Endothelial cell of umbilical vein (primary cell): Measurements from ENCODE around the gene TTLL12. TPM values are rescaled to one million over a fixed set of nuclear protein-coding genes. Genes with fewer than 3 reads are reported as not detected.

ENCODE experiments used
- BruUV-seq: library from RNA; stranded (reverse); fragments of 400-500 nt; replicated peaks from 2 replicates; lab custom pipeline; 2021; lab: Mats Ljungman, UMichigan
- CTCF ChIA-PET: fragments of 300-600, 350-600 bp; sonication (Branson Sonifier 250); formaldehyde crosslinking; loops from one replicate; lab custom pipeline; 2021; ENCODE audit warnings: antibody characterized with exemption, inconsistent platforms; lab: Charles Lee
- POLR2A ChIA-PET: fragments of 300-600, 350-600 bp; sonication (Branson Sonifier 250); formaldehyde crosslinking; loops from one replicate; lab custom pipeline; 2021; ENCODE audit warnings: antibody characterized with exemption, inconsistent platforms; lab: Charles Lee
- DNase-seq: peaks from one replicate; pipeline ENCODE4 v3.0.0-alpha.2; 2011; ENCODE audit warnings: low read depth, low spot score
- FAIRE-seq: peaks from 2 replicates; lab custom pipeline; 2011; peaks lifted over from hg19 to GRCh38; lab: Jason Lieb, UNC
- H2AFZ ChIP-seq: 2 replicates; pipeline ENCODE4 v1.6.0; 2012; ENCODE audit warnings: low read depth, low read length, control low read depth, inconsistent platforms
- H3K27ac ChIP-seq: 2 replicates; pipeline ENCODE4 v1.5.1; 2011; ENCODE audit warnings: low read depth, mild to moderate bottlenecking, control low read depth, low read length, moderate library complexity; ENCODE audit not compliant: insufficient read depth
- H3K27me3 ChIP-seq, 2 experiments: 2 replicates each; pipeline versions ENCODE4 v1.6.0 to v1.6.1; 2011; ENCODE audit warnings: low read length in 2 of 2, mixed read lengths in 1 of 2; ENCODE audit not compliant: control insufficient read depth in 2 of 2, insufficient read depth in 2 of 2
- H3K36me3 ChIP-seq, 2 experiments: 2 replicates in 1 of 2; 3 replicates in 1 of 2; pipeline ENCODE4 v1.5.1; 2011; ENCODE audit warnings: low read length in 2 of 2, mild to moderate bottlenecking in 1 of 2, moderate library complexity in 1 of 2; ENCODE audit not compliant: control insufficient read depth in 2 of 2, insufficient read depth in 2 of 2; ENCODE audit errors: extremely low read depth in 1 of 2
- H3K4me1 ChIP-seq: 3 replicates; pipeline ENCODE4 v1.5.1; 2011; ENCODE audit warnings: mild to moderate bottlenecking, low read length; ENCODE audit not compliant: control insufficient read depth, insufficient read depth; ENCODE audit errors: extremely low read depth
- H3K4me2 ChIP-seq: 2 replicates; pipeline ENCODE4 v1.6.1; 2011; ENCODE audit warnings: low read length, control low read depth, mixed read lengths; ENCODE audit not compliant: insufficient read depth
- H3K4me3 ChIP-seq, 3 experiments: fragments of 200-600 bp in 1 of 3; sonication (generic), shearing (Covaris generic) in 1 of 3; replicated peaks in 1 of 3; 2 replicates each; pipeline ENCODE4 v1.5.1; 2011 to 2016; ENCODE audit warnings: control low read depth in 3 of 3, low read length in 3 of 3, mild to moderate bottlenecking in 2 of 3, inconsistent platforms in 1 of 3, low read depth in 1 of 3, moderate library complexity in 1 of 3; ENCODE audit not compliant: insufficient read depth in 1 of 3
- H3K79me2 ChIP-seq: 2 replicates; pipeline ENCODE4 v1.6.0; 2012; ENCODE audit warnings: low read length, inconsistent platforms; ENCODE audit not compliant: control insufficient read depth, insufficient read depth
- H3K9ac ChIP-seq: replicated peaks from 2 replicates; pipeline ENCODE3; 2011; ENCODE audit warnings: low read length, control low read depth; ENCODE audit not compliant: insufficient read depth; ENCODE audit errors: extremely low read depth
- H3K9me1 ChIP-seq: replicated peaks from 3 replicates; pipeline ENCODE4 v1.6.0; 2011; ENCODE audit warnings: mild to moderate bottlenecking, low read length; ENCODE audit not compliant: control insufficient read depth, insufficient read depth; ENCODE audit errors: extremely low read depth
- H3K9me3 ChIP-seq: replicated peaks from 2 replicates; pipeline ENCODE4 v1.5.1; 2012; ENCODE audit warnings: low read length, inconsistent platforms; ENCODE audit not compliant: control insufficient read depth, insufficient read depth
- H4K20me1 ChIP-seq: replicated peaks from 2 replicates; pipeline ENCODE3; 2011; ENCODE audit warnings: mild to moderate bottlenecking, low read length; ENCODE audit not compliant: control insufficient read depth, insufficient read depth; ENCODE audit errors: extremely low read depth
- CTCF ChIP-seq, 2 donors: IDR thresholded peaks; 1 replicate in 1 of 2; 2 replicates in 1 of 2; pipeline ENCODE4 v1.5.1; 2011; ENCODE audit warnings: low read length in 2 of 2, mild to moderate bottlenecking in 2 of 2, moderate library complexity in 2 of 2, control low read depth in 1 of 2, inconsistent platforms in 1 of 2, low read depth in 1 of 2; ENCODE audit not compliant: insufficient read depth in 1 of 2; ENCODE audit errors: extremely low read depth in 1 of 2
- EZH2 ChIP-seq: IDR thresholded peaks from 2 replicates; pipeline ENCODE4 v1.6.1; 2012; ENCODE audit warnings: borderline replicate concordance, low read depth, mild to moderate bottlenecking, moderate library complexity, low read length, inconsistent platforms; ENCODE audit not compliant: severe bottlenecking
- FOS ChIP-seq: IDR thresholded peaks from 2 replicates; pipeline ENCODE4 v1.6.1; 2011; ENCODE audit warnings: mild to moderate bottlenecking, low read length, moderate library complexity, borderline replicate concordance; ENCODE audit not compliant: insufficient read depth
- GATA2 ChIP-seq: IDR thresholded peaks from 2 replicates; pipeline ENCODE4 v1.7.0; 2011; ENCODE audit warnings: low read depth, mild to moderate bottlenecking, moderate library complexity, mixed read lengths, low read length; ENCODE audit not compliant: insufficient read length, insufficient read depth
- JUN ChIP-seq: IDR thresholded peaks from 2 replicates; pipeline ENCODE4 v1.6.1; 2011; ENCODE audit warnings: borderline replicate concordance, low read depth; ENCODE audit not compliant: insufficient read length, insufficient read depth
- MAX ChIP-seq: IDR thresholded peaks from 2 replicates; pipeline ENCODE4 v1.6.1; 2011; ENCODE audit not compliant: insufficient read depth, insufficient read length
- MYC ChIP-seq: IDR thresholded peaks from one replicate; pipeline ENCODE4 v1.6.1; 2011; ENCODE audit warnings: mild to moderate bottlenecking, low read depth, low read length
- POLR2A ChIP-seq: IDR thresholded peaks from 2 replicates; pipeline ENCODE4 v1.6.1; 2012; ENCODE audit warnings: low read depth, mild to moderate bottlenecking, control low read depth, low read length
- POLR2AphosphoS5 ChIP-seq: IDR thresholded peaks from 2 replicates; pipeline ENCODE4 v1.6.1; 2012; ENCODE audit warnings: low read depth, mild to moderate bottlenecking, control low read depth, low read length, moderate library complexity; ENCODE audit not compliant: insufficient read depth
- dilution Hi-C: fragments of 300-500 bp; cut with MboI; formaldehyde crosslinking; loops from one replicate; pipeline ENCODE4 v1.15.0; 2019; ENCODE audit warnings: low sequenced_read_pairs; ENCODE audit not compliant: extremely low pct_ligation_motif_present
- intact Hi-C: fragments of 100-400 bp; cut with micrococcal nuclease; formaldehyde crosslinking; loops from one replicate; pipeline ENCODE4 v1.10.0; 2022
- polyA plus RNA-seq, 4 experiments: library from polyadenylated mRNA; depleted of rRNA in 3 of 4; stranded (reverse) in 3 of 4; unstranded in 1 of 4; fragments of >200 nt; gene quantifications; 2 replicates each; pipeline versions ENCODE4 v1.2.1 to v1.2.3, GENCODE V29; 2011 to 2012; ENCODE audit warnings: missing spikeins in 1 of 4
- total RNA-seq: library from RNA; stranded (reverse); gene quantifications from 2 replicates; pipeline ENCODE4 v1.2.3, GENCODE V29; 2021

TTLL12 gene
- total and polyA plus RNA-seq, 2 donors (not counting 3 experiments of a cell fraction or from before 2014, with no cell fraction given), result 26.2 to 36.5 TPM

GRCh38 chr22:43128116-43128515 lies 58.8 kb downstream of the TTLL12 start:
- no peak overlapping the region for H3K27ac ChIP-seq
- H3K9me1 ChIP-seq, result no peaks in the 10 kb centered on the region
- ChIA-PET POLR2A (interaction anchor here (0.6 kb wide), 1 partner anchor 50 kb away, joined by 5 read pairs; no protein-coding TSS in a partner anchor), CTCF (no interaction called here)
- no peak for FAIRE-seq
- no peaks in the 10 kb centered on the region for H3K9me3 ChIP-seq
- BruUV-seq, result no TSS peak
- intact Hi-C loops, result no loop called here
- H4K20me1 ChIP-seq, result no peaks in the 10 kb centered on the region
- no peak for DNase-seq
- H3K79me2 ChIP-seq, result no peaks in the 10 kb centered on the region
- no peak overlapping the region for H3K4me3 ChIP-seq
- peaks cover 6% of the 10 kb centered on the region for H3K4me1 ChIP-seq
- H3K4me2 ChIP-seq, result no peak overlapping the region
- no peaks in the 10 kb centered on the region for H3K27me3 ChIP-seq
- peaks cover 0 to 10% of the 10 kb centered on the region in 2 experiments for H3K36me3 ChIP-seq
- dilution Hi-C loops, result no loop called here
- no peak overlapping the region for H2AFZ ChIP-seq
- no peak overlapping the region for H3K9ac ChIP-seq
- TF ChIP-seq MYC (no peak), CTCF (IDR thresholded peaks at IDR 0.05; ENCODE audit: extremely low read depth in 1 of 2, insufficient read depth in 1 of 2, low read depth in 1 of 2, low read length in 2 of 2) (no peak), MAX (no peak), FOS (no peak), EZH2 (no peak), POLR2AphosphoS5 (no peak), GATA2 (no peak), JUN (no peak), POLR2A (no peak)
